ENCODE data around the gene RACK1. TPM values are rescaled to one million over a fixed set of nuclear protein-coding genes. Genes with fewer than 3 reads are reported as not detected.

RACK1 gene
- total and polyA plus RNA-seq, 2 of the 4 experiments (the other 2 are of a cell fraction) = 4,263 to 9,350 TPM

GRCh38 chr5:181248277-181248676 lies 4.6 kb upstream of the RACK1 start:
- Histone ChIP-seq H3K4me3 (ENCODE audit: insufficient read depth, low read depth, low read length) (peak overlapping the region; percentile 43), H3K4ac (ENCODE audit: low read depth, low read length) (peak overlapping the region; percentile 58), H3K9ac (ENCODE audit: low read depth, low read length) (peak overlapping the region; percentile 40), H3K4me2 (ENCODE audit: low read depth, low read length) (peak overlapping the region; percentile 91), H2BK20ac (ENCODE audit: low read depth, low read length) (no peak overlapping the region), H2AK9ac (replicated peaks; ENCODE audit: low read depth, low read length, poor library complexity) (peak overlapping the region; percentile 88), H3K4me1 (ENCODE audit: control insufficient read depth, insufficient read depth, low read length) (peaks cover 14% of the 10 kb centered on the region), H4K20me1 (ENCODE audit: insufficient read depth, low read length) (peaks cover 50% of the 10 kb centered on the region), H3K9me1 (ENCODE audit: insufficient read depth, low read length) (peaks cover 21% of the 10 kb centered on the region), H2AK5ac (ENCODE audit: low read depth, low read length) (peak overlapping the region; percentile 29; the same call in 1 of the 2 replicates), H3K27ac (ENCODE audit: insufficient read depth, low read length) (peak overlapping the region; percentile 1; the same call in 1 of the 2 replicates), H2BK5ac (ENCODE audit: low read depth, low read length, poor library complexity, severe bottlenecking) (no peak overlapping the region), H3K23ac (ENCODE audit: low read depth, low read length) (peak overlapping the region; percentile 73; the same call in 1 of the 2 replicates), H4K91ac (ENCODE audit: insufficient read depth, low read depth, low read length) (no peak overlapping the region), H3K56ac (ENCODE audit: extremely low read depth, insufficient read depth, low read length) (no peak overlapping the region), H4K5ac (ENCODE audit: low read depth, low read length) (no peak overlapping the region), H3K27me3 (ENCODE audit: control insufficient read depth, insufficient read depth, low read length) (no peaks in the 10 kb centered on the region), H3K9me3 (ENCODE audit: control insufficient read depth, insufficient read depth, low read length) (no peaks in the 10 kb centered on the region), H2AFZ (replicated peaks; ENCODE audit: low read length, poor library complexity) (no peak overlapping the region), H2BK15ac (ENCODE audit: low read depth, low read length) (no peak overlapping the region), H2BK120ac (ENCODE audit: low read depth, low read length) (no peak overlapping the region), H4K8ac (ENCODE audit: low read depth in 2 of 2, low read length in 2 of 2) (no peak overlapping the region; a peak in 1 of 4 replicates), H3K18ac (ENCODE audit: low read depth, low read length) (no peak overlapping the region), H3K79me1 (ENCODE audit: low read depth in 1 of 2, low read length in 2 of 2) (peaks cover 11 to 64% of the 10 kb centered on the region in 2 experiments), H3K14ac (replicated peaks; ENCODE audit: low read depth, low read length) (peak overlapping the region; percentile 42), H3K36me3 (ENCODE audit: control insufficient read depth, insufficient read depth, low read length) (peaks cover 15% of the 10 kb centered on the region)
- ATAC-seq (ENCODE audit: low read depth) (no peak), DNase-seq (no peak)
- no CpG with 5 or more reads among the region's 4 CpGs for WGBS, 2 experiments (ENCODE audit: extremely low coverage in 2 of 2, insufficient read length in 1 of 2)
- BruUV-seq (replicated peaks) = no TSS peak
- POLR2A ChIA-PET (ENCODE audit: unreplicated experiment) = no interaction called here
- CTCF ChIA-PET = no interaction called here
- dilution Hi-C loops (cut with HindIII; ENCODE audit: low sequenced_read_pairs, unreplicated experiment) (no loop called here), intact Hi-C loops (cut with micrococcal nuclease) (no loop called here), in situ Hi-C loops (cut with MboI; ENCODE audit: low sequenced_read_pairs) (no loop called here)
- TF ChIP-seq CHD1 (IDR thresholded peaks at IDR 0.05; ENCODE audit: low read depth, low read length) (no peak), RFX5 (IDR thresholded peaks at IDR 0.05; ENCODE audit: low read depth, low read length) (no peak), RCOR1 (IDR thresholded peaks at IDR 0.05; ENCODE audit: insufficient replicate concordance, low read length) (no peak), MXI1 (IDR thresholded peaks at IDR 0.05; ENCODE audit: borderline replicate concordance, low read depth, low read length) (no peak), CEBPB (IDR thresholded peaks at IDR 0.05; ENCODE audit: low read depth, low read length) (no peak), NFE2L2 (IDR thresholded peaks at IDR 0.05; ENCODE audit: low read depth, low read length) (no peak), POLR2A (IDR thresholded peaks at IDR 0.05; ENCODE audit: low read depth, low read length) (no peak), SMC3 (IDR thresholded peaks at IDR 0.05; ENCODE audit: low read depth, low read length) (no peak), USF2 (IDR thresholded peaks at IDR 0.05; ENCODE audit: low read depth, low read length) (no peak), CTCF (conservative IDR thresholded peaks at IDR 0.05; ENCODE audit: low read depth, low read length) (no peak), BHLHE40 (IDR thresholded peaks at IDR 0.05; ENCODE audit: low read depth, low read length) (no peak), RAD21 (IDR thresholded peaks at IDR 0.05; ENCODE audit: low read length) (no peak), FOS (IDR thresholded peaks at IDR 0.05; ENCODE audit: low read depth, low read length) (no peak), MAZ (IDR thresholded peaks at IDR 0.05; ENCODE audit: borderline replicate concordance, low read depth, low read length) (no peak), MAFK (IDR thresholded peaks at IDR 0.05; ENCODE audit: low read depth, low read length) (no peak), ELK1 (IDR thresholded peaks at IDR 0.05; ENCODE audit: borderline replicate concordance, low read depth, low read length) (no peak)
